Left ventricle myocardium inferior (tissue), 1 donor: ENCODE data around the gene SOD3. TPM values are rescaled to one million over a fixed set of nuclear protein-coding genes. Genes with fewer than 3 reads are reported as not detected.

Experiments
- DNase-seq: peaks from one replicate; pipeline ENCODE4 v3.0.0-alpha.2; 2020
- H3K27ac ChIP-seq: fragments of 200-600 bp; replicated peaks from 2 replicates; pipeline ENCODE4 v1.8.0; 2021
- H3K27me3 ChIP-seq: fragments of 200-600 bp; 2 replicates; pipeline ENCODE4 v1.8.0; 2021; ENCODE audit warnings: low read depth
- H3K36me3 ChIP-seq: fragments of 200-600 bp; 2 replicates; pipeline ENCODE4 v1.8.0; 2021
- H3K4me1 ChIP-seq: fragments of 200-600 bp; 2 replicates; pipeline ENCODE4 v1.8.0; 2021
- H3K4me3 ChIP-seq: fragments of 200-600 bp; 2 replicates; pipeline ENCODE4 v1.8.0; 2021; ENCODE audit warnings: mild to moderate bottlenecking, moderate library complexity
- H3K9me3 ChIP-seq: fragments of 200-600 bp; replicated peaks from 2 replicates; pipeline ENCODE4 v1.8.0; 2021
- CTCF ChIP-seq: fragments of 200-600 bp; IDR thresholded peaks from 2 replicates; pipeline ENCODE4 v1.8.0; 2021; ENCODE audit warnings: antibody characterized with exemption, mild to moderate bottlenecking, borderline replicate concordance
- intact Hi-C: fragments of 100-400 bp; cut with micrococcal nuclease; formaldehyde crosslinking; loops from one replicate; pipeline ENCODE4 v1.11.0; 2022
- total RNA-seq: library from RNA; stranded (reverse); fragmentation: NEBNext Ultra II Directional; extraction: Animal tissue kit (Norgen Biotek cat#: 25700); gene quantifications from one replicate; pipeline ENCODE4 v1.2.1, GENCODE V29; 2021
- donor health status: DM: no; HTN: yes; CAD: no; lungs with severe emphysema.

Gene SOD3
- total RNA-seq, 1 donor from 2014 or later = 64.2 TPM

- Histone ChIP-seq H3K9me3 (no peaks in the 10 kb centered on the region), H3K4me3 (no peak overlapping the region), H3K27ac (no peak overlapping the region), H3K27me3 (no peaks in the 10 kb centered on the region), H3K4me1 (no peaks in the 10 kb centered on the region), H3K36me3 (no peaks in the 10 kb centered on the region)
- no peak for TF ChIP-seq CTCF
- intact Hi-C loops = no loop called here
- DNase-seq = no peak
Measured at GRCh38 chr4:24765376-24765988, 29.9 kb upstream of the SOD3 start.

- H3K27me3 ChIP-seq = no peaks in the 10 kb centered on the region
- no peaks in the 10 kb centered on the region for H3K4me1 ChIP-seq
- H3K27ac ChIP-seq = no peak overlapping the region
- no peak overlapping the region for H3K4me3 ChIP-seq
- no peaks in the 10 kb centered on the region for H3K9me3 ChIP-seq
- H3K36me3 ChIP-seq = no peaks in the 10 kb centered on the region
- no peak for TF ChIP-seq CTCF
- intact Hi-C loops = no loop called here
- DNase-seq = no peak
Measured at GRCh38 chr4:24768006-24768405, 27.4 kb upstream of the SOD3 start.

- H3K27ac ChIP-seq = no peak overlapping the region
- no peaks in the 10 kb centered on the region for H3K36me3 ChIP-seq
- no peak for TF ChIP-seq CTCF
- no peaks in the 10 kb centered on the region for H3K9me3 ChIP-seq
- DNase-seq = no peak
- H3K27me3 ChIP-seq = no peaks in the 10 kb centered on the region
- H3K4me3 ChIP-seq = no peak overlapping the region
- intact Hi-C loops = no loop called here
- H3K4me1 ChIP-seq = no peaks in the 10 kb centered on the region
Measured at GRCh38 chr4:24768604-24769003, 26.8 kb upstream of the SOD3 start.

- Histone ChIP-seq H3K4me3 (no peak overlapping the region), H3K9me3 (no peaks in the 10 kb centered on the region), H3K27ac (no peak overlapping the region), H3K36me3 (no peaks in the 10 kb centered on the region), H3K4me1 (no peaks in the 10 kb centered on the region), H3K27me3 (no peaks in the 10 kb centered on the region)
- intact Hi-C loops = no loop called here
- TF ChIP-seq CTCF = no peak
- DNase-seq = no peak
Measured at GRCh38 chr4:24769571-24769970, 25.8 kb upstream of the SOD3 start.

GRCh38 chr4:24770032-24770584 is 25.3 kb upstream of the SOD3 start:
- Histone ChIP-seq H3K27ac (no peak overlapping the region), H3K4me1 (no peaks in the 10 kb centered on the region), H3K9me3 (no peaks in the 10 kb centered on the region), H3K36me3 (no peaks in the 10 kb centered on the region), H3K4me3 (no peak overlapping the region), H3K27me3 (no peaks in the 10 kb centered on the region)
- intact Hi-C loops = no loop called here
- no peak for TF ChIP-seq CTCF
- DNase-seq = no peak
